Ishikawa (cell line): ENCODE results near the gene CHST11.

Experiments used
- CEBPB ChIP-seq: IDR thresholded peaks from 2 replicates; pipeline ENCODE4 v1.6.1; 2012
- CREB1 ChIP-seq: IDR thresholded peaks from 2 replicates; pipeline ENCODE4 v1.6.1; 2012; ENCODE audit warnings: low read depth
- EGR1 ChIP-seq: IDR thresholded peaks from 2 replicates; pipeline ENCODE4 v1.6.1; 2012
- EP300 ChIP-seq: IDR thresholded peaks from 2 replicates; pipeline ENCODE4 v1.6.1; 2012; ENCODE audit warnings: borderline replicate concordance
- FOXM1 ChIP-seq: IDR thresholded peaks from 2 replicates; pipeline ENCODE4 v1.6.1; 2012; ENCODE audit warnings: low read depth, borderline replicate concordance
- NFIC ChIP-seq: IDR thresholded peaks from 2 replicates; pipeline ENCODE4 v1.6.1; 2012
- RAD21 ChIP-seq: IDR thresholded peaks from 2 replicates; pipeline ENCODE4 v1.6.1; 2012; ENCODE audit warnings: low read depth
- TAF1 ChIP-seq: IDR thresholded peaks from 2 replicates; pipeline ENCODE4 v1.6.1; 2012; ENCODE audit warnings: low read depth, mild to moderate bottlenecking
- TCF12 ChIP-seq: IDR thresholded peaks from 2 replicates; pipeline ENCODE4 v1.6.1; 2012; ENCODE audit warnings: low read depth
- TEAD4 ChIP-seq: IDR thresholded peaks from 2 replicates; pipeline ENCODE4 v1.6.1; 2012
- YY1 ChIP-seq: IDR thresholded peaks from 2 replicates; pipeline ENCODE4 v1.6.1; 2012; ENCODE audit warnings: low read depth
- ZBTB7A ChIP-seq: IDR thresholded peaks from 2 replicates; pipeline ENCODE4 v1.6.1; 2012; ENCODE audit warnings: low read depth
- TF ChIP-seq, protein P1 (sequence below): IDR thresholded peaks from 2 replicates; pipeline ENCODE4 v1.6.1; 2012; ENCODE audit warnings: low read depth, mild to moderate bottlenecking
- TF ChIP-seq, protein P2 (sequence below): IDR thresholded peaks from 2 replicates; pipeline ENCODE4 v1.6.1; 2012
- TF ChIP-seq, protein P3 (sequence below): IDR thresholded peaks from 2 replicates; pipeline ENCODE4 v1.6.1; 2012

CHST11 gene

DNA sequence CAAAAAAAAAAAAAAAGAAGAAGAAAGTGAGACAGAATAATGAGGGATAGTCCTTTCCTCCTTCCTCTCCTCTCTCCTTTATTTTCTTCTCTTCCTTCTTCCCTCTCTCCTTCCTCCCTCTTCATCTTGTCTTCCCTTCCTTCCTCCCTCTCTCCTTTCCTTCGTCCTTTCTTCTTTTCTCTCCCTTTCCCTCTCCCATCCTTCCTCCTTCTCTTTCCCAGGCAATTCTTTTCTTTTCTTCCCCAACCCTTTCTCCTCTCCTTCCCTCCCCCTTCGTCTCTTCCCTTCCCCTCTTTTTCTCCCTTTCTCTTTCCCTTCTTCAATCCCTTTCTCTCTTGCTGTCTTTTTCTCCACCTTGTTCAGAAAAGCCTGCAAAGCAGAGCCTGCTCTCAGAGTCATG lies 3.6 kb upstream of the CHST11 start:
- TF ChIP-seq TAF1 = no peak
- TF ChIP-seq CREB1 = no peak
- TF ChIP-seq ZBTB7A = no peak
- no peak for TF ChIP-seq EGR1
- TF ChIP-seq, protein P1, sequence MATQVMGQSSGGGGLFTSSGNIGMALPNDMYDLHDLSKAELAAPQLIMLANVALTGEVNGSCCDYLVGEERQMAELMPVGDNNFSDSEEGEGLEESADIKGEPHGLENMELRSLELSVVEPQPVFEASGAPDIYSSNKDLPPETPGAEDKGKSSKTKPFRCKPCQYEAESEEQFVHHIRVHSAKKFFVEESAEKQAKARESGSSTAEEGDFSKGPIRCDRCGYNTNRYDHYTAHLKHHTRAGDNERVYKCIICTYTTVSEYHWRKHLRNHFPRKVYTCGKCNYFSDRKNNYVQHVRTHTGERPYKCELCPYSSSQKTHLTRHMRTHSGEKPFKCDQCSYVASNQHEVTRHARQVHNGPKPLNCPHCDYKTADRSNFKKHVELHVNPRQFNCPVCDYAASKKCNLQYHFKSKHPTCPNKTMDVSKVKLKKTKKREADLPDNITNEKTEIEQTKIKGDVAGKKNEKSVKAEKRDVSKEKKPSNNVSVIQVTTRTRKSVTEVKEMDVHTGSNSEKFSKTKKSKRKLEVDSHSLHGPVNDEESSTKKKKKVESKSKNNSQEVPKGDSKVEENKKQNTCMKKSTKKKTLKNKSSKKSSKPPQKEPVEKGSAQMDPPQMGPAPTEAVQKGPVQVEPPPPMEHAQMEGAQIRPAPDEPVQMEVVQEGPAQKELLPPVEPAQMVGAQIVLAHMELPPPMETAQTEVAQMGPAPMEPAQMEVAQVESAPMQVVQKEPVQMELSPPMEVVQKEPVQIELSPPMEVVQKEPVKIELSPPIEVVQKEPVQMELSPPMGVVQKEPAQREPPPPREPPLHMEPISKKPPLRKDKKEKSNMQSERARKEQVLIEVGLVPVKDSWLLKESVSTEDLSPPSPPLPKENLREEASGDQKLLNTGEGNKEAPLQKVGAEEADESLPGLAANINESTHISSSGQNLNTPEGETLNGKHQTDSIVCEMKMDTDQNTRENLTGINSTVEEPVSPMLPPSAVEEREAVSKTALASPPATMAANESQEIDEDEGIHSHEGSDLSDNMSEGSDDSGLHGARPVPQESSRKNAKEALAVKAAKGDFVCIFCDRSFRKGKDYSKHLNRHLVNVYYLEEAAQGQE = no peak
- no peak for TF ChIP-seq RAD21
- TF ChIP-seq, protein P2, sequence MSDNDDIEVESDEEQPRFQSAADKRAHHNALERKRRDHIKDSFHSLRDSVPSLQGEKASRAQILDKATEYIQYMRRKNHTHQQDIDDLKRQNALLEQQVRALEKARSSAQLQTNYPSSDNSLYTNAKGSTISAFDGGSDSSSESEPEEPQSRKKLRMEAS = no peak
- TF ChIP-seq TCF12 = no peak
- TF ChIP-seq, protein P3, sequence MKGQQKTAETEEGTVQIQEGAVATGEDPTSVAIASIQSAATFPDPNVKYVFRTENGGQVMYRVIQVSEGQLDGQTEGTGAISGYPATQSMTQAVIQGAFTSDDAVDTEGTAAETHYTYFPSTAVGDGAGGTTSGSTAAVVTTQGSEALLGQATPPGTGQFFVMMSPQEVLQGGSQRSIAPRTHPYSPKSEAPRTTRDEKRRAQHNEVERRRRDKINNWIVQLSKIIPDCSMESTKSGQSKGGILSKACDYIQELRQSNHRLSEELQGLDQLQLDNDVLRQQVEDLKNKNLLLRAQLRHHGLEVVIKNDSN = no peak
- TF ChIP-seq CEBPB = no peak
- no peak for TF ChIP-seq TEAD4
- TF ChIP-seq FOXM1 = no peak
- no peak for TF ChIP-seq NFIC
- no peak for TF ChIP-seq YY1

DNA sequence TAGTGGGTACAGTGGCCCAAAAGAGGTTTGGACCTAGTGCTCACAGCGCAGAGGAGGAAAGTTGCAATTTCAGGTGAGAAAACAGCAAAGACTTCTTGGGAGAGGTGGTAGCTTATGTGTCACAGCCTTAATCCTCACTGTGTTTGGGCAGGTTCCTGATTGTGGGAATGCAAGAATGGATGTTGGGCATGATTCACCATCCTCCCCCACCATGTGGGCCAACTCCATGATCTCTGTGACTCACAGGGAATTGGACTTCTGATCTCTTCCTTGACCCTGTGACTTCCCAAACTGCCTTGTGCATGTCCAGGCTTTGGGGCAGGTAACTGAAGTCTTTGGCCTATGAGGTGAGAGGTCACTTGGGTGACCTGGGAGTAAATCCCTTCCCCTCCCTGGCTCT lies 1.8 kb upstream of the CHST11 start:
- TF ChIP-seq, protein P2 = no peak
- no peak for TF ChIP-seq CEBPB
- TF ChIP-seq TAF1 = no peak
- TF ChIP-seq RAD21 = no peak
- TF ChIP-seq NFIC = no peak
- TF ChIP-seq ZBTB7A = no peak
- no peak for TF ChIP-seq EP300
- TF ChIP-seq FOXM1 = no peak
- TF ChIP-seq EGR1 = no peak
- TF ChIP-seq, protein P1 = no peak
- no peak for TF ChIP-seq CREB1
- no peak for TF ChIP-seq TEAD4

DNA sequence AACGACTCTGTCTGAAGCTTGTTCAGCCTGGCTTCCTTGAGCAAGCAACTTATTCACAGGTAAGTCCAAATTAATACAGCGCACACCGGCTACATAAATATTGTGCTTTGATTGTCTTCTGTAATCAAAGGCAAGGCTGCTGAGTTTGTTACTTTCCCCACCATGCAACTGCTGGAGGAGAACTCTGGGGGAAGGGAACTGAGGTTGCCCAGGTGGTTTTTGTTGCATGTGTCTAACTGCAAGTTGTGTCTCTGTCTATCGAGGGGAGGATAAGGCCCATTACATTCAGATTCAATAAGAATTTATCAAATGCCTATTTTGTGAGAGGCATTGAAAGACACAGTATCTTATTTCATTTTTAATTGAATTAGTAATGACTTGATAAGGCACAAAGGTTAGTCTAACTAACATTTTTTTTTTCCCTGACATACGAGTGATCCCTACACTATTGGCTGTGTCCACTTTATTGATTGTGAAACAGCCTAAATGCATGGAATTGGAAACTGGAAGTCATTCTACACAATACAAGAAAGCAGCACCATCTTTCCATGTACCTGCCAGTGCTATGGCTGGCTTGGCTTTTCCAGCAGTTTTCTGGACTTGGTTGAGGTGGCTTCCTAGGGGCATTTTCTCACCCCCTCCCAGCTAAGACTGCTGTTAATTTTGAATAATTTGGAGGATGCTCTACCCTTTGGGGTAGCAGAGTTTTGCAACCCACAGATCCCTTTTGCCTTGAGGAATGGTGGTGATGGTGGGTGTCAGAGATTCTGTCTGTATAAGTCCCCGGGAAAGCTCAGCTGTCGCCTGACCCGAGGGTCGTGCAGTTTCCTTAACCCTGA lies 951 bp upstream of the CHST11 start:
- TF ChIP-seq NFIC = no peak
- no peak for TF ChIP-seq TCF12
- no peak for TF ChIP-seq EP300
- TF ChIP-seq TEAD4 = no peak
- TF ChIP-seq ZBTB7A = no peak
- TF ChIP-seq TAF1 = no peak
- TF ChIP-seq YY1 = no peak
- TF ChIP-seq, protein P2 = no peak
- no peak for TF ChIP-seq FOXM1
- no peak for TF ChIP-seq EGR1
- no peak for TF ChIP-seq CEBPB
- TF ChIP-seq, protein P3 = no peak
- TF ChIP-seq, protein P1 = no peak
- TF ChIP-seq RAD21 = no peak
- TF ChIP-seq CREB1 = no peak
